ENCODE data around the gene CNTNAP2.

DNA sequence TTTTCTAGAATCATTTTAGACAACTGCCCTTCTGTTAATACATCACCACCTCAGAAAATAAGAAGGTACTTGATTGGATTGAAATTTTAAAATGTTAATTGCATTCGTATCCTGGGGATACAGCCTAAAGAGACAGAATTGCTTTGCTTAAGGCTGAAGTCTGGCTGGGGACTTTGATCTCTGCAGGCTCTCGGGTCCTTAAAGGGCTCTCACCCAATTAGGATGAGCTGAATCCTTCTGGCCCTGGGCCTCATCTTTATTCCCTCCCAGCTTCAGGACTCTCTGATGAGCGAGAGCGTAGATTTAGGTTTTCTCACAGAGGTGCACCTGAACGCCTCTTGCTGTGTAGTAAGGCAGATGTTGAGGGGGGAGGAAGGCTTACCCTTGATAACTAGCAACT is 1998.7 kb downstream of the CNTNAP2 start:
- TF ChIP-seq, protein P1, sequence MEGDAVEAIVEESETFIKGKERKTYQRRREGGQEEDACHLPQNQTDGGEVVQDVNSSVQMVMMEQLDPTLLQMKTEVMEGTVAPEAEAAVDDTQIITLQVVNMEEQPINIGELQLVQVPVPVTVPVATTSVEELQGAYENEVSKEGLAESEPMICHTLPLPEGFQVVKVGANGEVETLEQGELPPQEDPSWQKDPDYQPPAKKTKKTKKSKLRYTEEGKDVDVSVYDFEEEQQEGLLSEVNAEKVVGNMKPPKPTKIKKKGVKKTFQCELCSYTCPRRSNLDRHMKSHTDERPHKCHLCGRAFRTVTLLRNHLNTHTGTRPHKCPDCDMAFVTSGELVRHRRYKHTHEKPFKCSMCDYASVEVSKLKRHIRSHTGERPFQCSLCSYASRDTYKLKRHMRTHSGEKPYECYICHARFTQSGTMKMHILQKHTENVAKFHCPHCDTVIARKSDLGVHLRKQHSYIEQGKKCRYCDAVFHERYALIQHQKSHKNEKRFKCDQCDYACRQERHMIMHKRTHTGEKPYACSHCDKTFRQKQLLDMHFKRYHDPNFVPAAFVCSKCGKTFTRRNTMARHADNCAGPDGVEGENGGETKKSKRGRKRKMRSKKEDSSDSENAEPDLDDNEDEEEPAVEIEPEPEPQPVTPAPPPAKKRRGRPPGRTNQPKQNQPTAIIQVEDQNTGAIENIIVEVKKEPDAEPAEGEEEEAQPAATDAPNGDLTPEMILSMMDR (IDR thresholded peaks at IDR 0.05): no peak
- TF ChIP-seq POLR2A (IDR thresholded peaks at IDR 0.05): no peak

Measured in suprapubic skin (tissue), 3 donors.